Measurements from ENCODE around the gene FHL1. TPM values are rescaled to one million over a fixed set of nuclear protein-coding genes. Genes with fewer than 3 reads are reported as not detected.

FHL1 gene
- total and polyA plus RNA-seq, 7 donors = 27.0 to 1,465 (median 701) TPM

- 74 to 90% methylated on average over 2 of the region's 2 CpGs for WGBS, 2 donors
- H3K9me3 ChIP-seq = no peaks in the 10 kb centered on the region
- H3K4me1 ChIP-seq = peaks cover 0 to 82% (median 51%) of the 10 kb centered on the region in 4 donors
- no peak for DNase-seq
- peak overlapping the region; percentile 78 to 99 (median 95) for H3K27ac ChIP-seq
- TF ChIP-seq EP300 (IDR thresholded peaks at IDR 0.05) = no peak
- TF ChIP-seq POLR2AphosphoS5 (IDR thresholded peaks at IDR 0.05) = no peak
- TF ChIP-seq POLR2A (IDR thresholded peaks at IDR 0.05) = no peak
- TF ChIP-seq, protein P1, sequence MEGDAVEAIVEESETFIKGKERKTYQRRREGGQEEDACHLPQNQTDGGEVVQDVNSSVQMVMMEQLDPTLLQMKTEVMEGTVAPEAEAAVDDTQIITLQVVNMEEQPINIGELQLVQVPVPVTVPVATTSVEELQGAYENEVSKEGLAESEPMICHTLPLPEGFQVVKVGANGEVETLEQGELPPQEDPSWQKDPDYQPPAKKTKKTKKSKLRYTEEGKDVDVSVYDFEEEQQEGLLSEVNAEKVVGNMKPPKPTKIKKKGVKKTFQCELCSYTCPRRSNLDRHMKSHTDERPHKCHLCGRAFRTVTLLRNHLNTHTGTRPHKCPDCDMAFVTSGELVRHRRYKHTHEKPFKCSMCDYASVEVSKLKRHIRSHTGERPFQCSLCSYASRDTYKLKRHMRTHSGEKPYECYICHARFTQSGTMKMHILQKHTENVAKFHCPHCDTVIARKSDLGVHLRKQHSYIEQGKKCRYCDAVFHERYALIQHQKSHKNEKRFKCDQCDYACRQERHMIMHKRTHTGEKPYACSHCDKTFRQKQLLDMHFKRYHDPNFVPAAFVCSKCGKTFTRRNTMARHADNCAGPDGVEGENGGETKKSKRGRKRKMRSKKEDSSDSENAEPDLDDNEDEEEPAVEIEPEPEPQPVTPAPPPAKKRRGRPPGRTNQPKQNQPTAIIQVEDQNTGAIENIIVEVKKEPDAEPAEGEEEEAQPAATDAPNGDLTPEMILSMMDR (IDR thresholded peaks at IDR 0.05) = no peak
- H3K27me3 ChIP-seq = no peaks in the 10 kb centered on the region
- no peak overlapping the region for H3K4me3 ChIP-seq
- intact Hi-C loops (cut with DNase I) = no loop called here
- H3K36me3 ChIP-seq = no peaks in the 10 kb centered on the region
Measured at GRCh38 chrX:136192135-136192534, 44.8 kb downstream of the FHL1 start.

- Histone ChIP-seq H3K27me3 (no peaks in the 10 kb centered on the region), H3K4me1 (peaks cover 0 to 80% (median 51%) of the 10 kb centered on the region in 4 donors), H3K4me3 (no peak overlapping the region), H3K36me3 (no peaks in the 10 kb centered on the region), H3K27ac (peak overlapping the region; percentile 78 to 99 (median 95)), H3K9me3 (no peaks in the 10 kb centered on the region)
- WGBS, 2 donors = 55 to 88% methylated on average over 3 of the region's 3 CpGs
- intact Hi-C loops (cut with DNase I) = no loop called here
- DNase-seq = no peak
- TF ChIP-seq, protein P1 (IDR thresholded peaks at IDR 0.05) = no peak
- TF ChIP-seq POLR2AphosphoS5 (IDR thresholded peaks at IDR 0.05) (peak in 1 of 4 donors; percentile 15), POLR2A (IDR thresholded peaks at IDR 0.05) (no peak), EP300 (IDR thresholded peaks at IDR 0.05) (no peak)
Measured at GRCh38 chrX:136192839-136193414, 45.6 kb downstream of the FHL1 start.

- Histone ChIP-seq H3K36me3 (no peaks in the 10 kb centered on the region), H3K27ac (peak overlapping the region; percentile 78 to 99 (median 95)), H3K4me1 (peaks cover 0 to 72% (median 45%) of the 10 kb centered on the region in 4 donors), H3K9me3 (no peaks in the 10 kb centered on the region), H3K4me3 (no peak overlapping the region), H3K27me3 (no peaks in the 10 kb centered on the region)
- TF ChIP-seq POLR2A (IDR thresholded peaks at IDR 0.05) = no peak
- TF ChIP-seq, protein P1 (IDR thresholded peaks at IDR 0.05) = no peak
- TF ChIP-seq POLR2AphosphoS5 (IDR thresholded peaks at IDR 0.05) = no peak
- no peak for TF ChIP-seq EP300 (IDR thresholded peaks at IDR 0.05)
- intact Hi-C loops (cut with DNase I) = no loop called here
- 45 to 73% methylated on average over 4 of the region's 4 CpGs for WGBS, 2 donors
- DNase-seq = no peak
Measured at GRCh38 chrX:136193771-136194170, 46.4 kb downstream of the FHL1 start.

DNA sequence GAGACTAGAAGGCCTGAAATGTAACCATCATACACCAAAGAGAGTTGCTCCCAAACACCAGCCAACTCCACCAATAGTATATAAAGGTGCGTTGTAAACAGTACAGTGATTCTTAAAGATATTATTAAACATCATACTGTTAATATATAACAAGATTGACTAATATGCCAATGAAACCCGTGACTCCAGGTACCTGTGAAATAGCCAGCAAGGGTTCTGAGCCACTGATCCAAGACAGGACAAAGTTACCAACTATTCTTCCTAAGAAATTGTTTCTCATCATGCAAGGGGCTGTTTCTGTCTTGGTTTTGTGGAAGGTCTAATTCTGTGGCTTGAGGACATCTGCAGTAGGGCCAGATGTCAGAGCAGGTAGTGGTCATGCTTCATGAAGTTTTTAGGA is 47.2 kb downstream of the FHL1 start:
- intact Hi-C loops (cut with DNase I) = no loop called here
- Histone ChIP-seq H3K27ac (peak overlapping the region; percentile 78 to 99 (median 95)), H3K4me1 (peaks cover 0 to 64% (median 38%) of the 10 kb centered on the region in 4 donors), H3K9me3 (no peaks in the 10 kb centered on the region), H3K4me3 (no peak overlapping the region), H3K36me3 (no peaks in the 10 kb centered on the region), H3K27me3 (no peaks in the 10 kb centered on the region)
- no peak for TF ChIP-seq POLR2A (IDR thresholded peaks at IDR 0.05)
- TF ChIP-seq, protein P1 (IDR thresholded peaks at IDR 0.05) = no peak
- no peak for TF ChIP-seq EP300 (IDR thresholded peaks at IDR 0.05)
- no peak for DNase-seq
- WGBS, 2 donors = 94 to 98% methylated on average over 2 of the region's 2 CpGs

GRCh38 chrX:136195247-136195646 is 47.9 kb downstream of the FHL1 start:
- TF ChIP-seq POLR2AphosphoS5 (IDR thresholded peaks at IDR 0.05) (no peak), EP300 (IDR thresholded peaks at IDR 0.05) (no peak), POLR2A (IDR thresholded peaks at IDR 0.05) (no peak)
- TF ChIP-seq, protein P1 (IDR thresholded peaks at IDR 0.05) = no peak
- intact Hi-C loops (cut with DNase I) = no loop called here
- Histone ChIP-seq H3K9me3 (no peaks in the 10 kb centered on the region), H3K36me3 (no peaks in the 10 kb centered on the region), H3K27ac (peak overlapping the region; percentile 78 to 99 (median 95)), H3K27me3 (no peaks in the 10 kb centered on the region), H3K4me3 (no peak overlapping the region), H3K4me1 (peaks cover 0 to 57% (median 35%) of the 10 kb centered on the region in 4 donors)
- DNase-seq = no peak
- WGBS, 2 donors = 15 to 61% methylated on average over 4 of the region's 4 CpGs

All from sigmoid colon (tissue), 7 donors.